ENCODE data around the gene BYSL.
"Not testable (repeated sequence)": the region's sequence is repeated elsewhere in the genome, so short reads cannot be mapped to it uniquely, and the experiment has no call there.

The BYSL gene

GRCh38 chr6:41941280-41942066 is 20.2 kb downstream of the BYSL start, which contains the start of gene CCND3:
Gene CCND3 (minus strand): TSS chr6:41941808. CDS start chr6:41941649, 159 bp downstream.
- DNase-seq (ENCODE audit: low read depth in 3 of 3, low spot score in 1 of 3), result peak; percentile 50 to 86 (median 61)

GRCh38 chr6:41942067-41942851 is 21.0 kb downstream of the BYSL start:
- DNase-seq (ENCODE audit: low read depth in 3 of 3, low spot score in 1 of 3), result no peak

- DNase-seq (ENCODE audit: low read depth in 3 of 3, low spot score in 1 of 3), result not testable (repeated sequence)
Measured at GRCh38 chr6:41942882-41943281, 21.6 kb downstream of the BYSL start.

DNA sequence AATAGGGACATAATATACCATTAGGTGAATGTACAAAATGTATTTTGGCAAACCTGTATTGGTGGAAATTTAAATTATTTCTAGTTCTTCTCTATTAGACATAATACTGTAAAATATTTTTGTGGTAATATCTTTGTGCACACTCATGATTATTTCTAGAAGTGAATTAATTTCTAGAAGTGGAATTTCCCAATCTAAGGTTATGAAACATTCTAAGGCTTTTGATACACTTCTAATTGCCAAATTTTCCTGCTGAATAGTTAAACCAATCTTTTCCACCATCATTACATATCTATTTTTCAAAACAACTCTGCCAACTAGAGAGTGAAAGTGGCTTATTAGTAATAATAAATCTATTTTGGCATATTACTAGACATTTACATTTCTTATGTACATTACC is 22.2 kb downstream of the BYSL start:
- no peak for DNase-seq (ENCODE audit: low read depth in 3 of 3, low spot score in 1 of 3)

GRCh38 chr6:41947581-41948220 is 26.4 kb downstream of the BYSL start:
- DNase-seq (ENCODE audit: low read depth in 3 of 3, low spot score in 1 of 3), result no peak

DNA sequence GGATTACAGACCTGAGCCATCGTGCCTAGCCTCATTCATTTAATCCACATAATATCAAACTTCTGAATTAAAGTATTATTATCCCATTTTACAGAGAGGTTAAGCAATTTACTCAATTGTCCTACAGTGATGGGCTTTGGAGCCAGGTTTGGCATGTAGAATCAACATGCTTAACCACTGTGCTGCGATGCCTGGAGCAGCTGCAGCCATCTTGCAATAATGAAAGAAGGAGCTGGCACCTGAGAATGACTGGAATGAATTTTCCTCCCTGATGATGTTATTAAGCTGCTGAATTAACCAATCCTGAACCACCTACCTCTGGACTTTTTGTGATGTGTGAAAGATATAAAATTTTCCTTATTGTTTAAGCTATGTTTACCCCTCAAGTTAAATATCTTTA is 33.4 kb downstream of the BYSL start:
- DNase-seq (ENCODE audit: low read depth in 3 of 3, low spot score in 1 of 3), result no peak

DNA sequence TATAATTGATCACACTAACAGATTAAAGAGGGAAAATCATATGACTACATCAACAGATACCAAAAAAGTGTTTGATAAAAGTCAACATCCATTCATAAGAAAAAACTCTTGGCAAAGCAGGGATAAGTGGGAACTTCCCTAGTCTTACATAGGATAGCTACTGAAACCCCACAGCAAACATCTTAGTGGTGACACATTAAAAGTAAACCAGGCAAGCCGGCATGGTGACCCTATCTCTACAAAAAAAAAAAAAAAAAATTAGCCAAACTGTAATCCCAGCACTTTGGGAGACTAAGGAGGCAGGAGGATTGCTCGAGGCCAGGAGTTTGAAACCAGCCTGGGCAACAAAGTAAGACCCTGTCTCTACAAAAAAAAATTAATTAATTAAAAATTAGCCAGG is 34.1 kb downstream of the BYSL start:
- no peak for DNase-seq (ENCODE audit: low read depth in 3 of 3, low spot score in 1 of 3)

DNA sequence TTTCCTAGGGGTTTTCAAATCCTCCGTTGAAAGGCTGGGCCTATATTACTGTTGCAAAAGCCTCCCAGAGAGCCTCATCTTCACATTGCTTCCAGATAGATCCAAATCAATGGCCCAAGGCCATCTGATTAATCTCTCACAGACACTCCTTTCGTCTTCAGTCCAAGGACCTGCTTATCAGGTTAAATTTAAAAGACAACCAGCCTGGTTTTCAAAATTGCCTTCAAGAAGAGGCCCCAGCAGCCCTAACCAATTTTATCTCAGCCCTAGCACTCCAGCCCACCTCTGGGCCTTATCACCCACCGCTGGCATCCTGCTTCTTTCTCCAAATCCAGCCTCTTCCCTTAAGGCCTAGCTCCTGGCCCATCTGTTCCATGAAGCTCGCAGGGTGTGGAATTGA is 35.8 kb downstream of the BYSL start:
- DNase-seq (ENCODE audit: low read depth in 3 of 3, low spot score in 1 of 3), result no peak

DNA sequence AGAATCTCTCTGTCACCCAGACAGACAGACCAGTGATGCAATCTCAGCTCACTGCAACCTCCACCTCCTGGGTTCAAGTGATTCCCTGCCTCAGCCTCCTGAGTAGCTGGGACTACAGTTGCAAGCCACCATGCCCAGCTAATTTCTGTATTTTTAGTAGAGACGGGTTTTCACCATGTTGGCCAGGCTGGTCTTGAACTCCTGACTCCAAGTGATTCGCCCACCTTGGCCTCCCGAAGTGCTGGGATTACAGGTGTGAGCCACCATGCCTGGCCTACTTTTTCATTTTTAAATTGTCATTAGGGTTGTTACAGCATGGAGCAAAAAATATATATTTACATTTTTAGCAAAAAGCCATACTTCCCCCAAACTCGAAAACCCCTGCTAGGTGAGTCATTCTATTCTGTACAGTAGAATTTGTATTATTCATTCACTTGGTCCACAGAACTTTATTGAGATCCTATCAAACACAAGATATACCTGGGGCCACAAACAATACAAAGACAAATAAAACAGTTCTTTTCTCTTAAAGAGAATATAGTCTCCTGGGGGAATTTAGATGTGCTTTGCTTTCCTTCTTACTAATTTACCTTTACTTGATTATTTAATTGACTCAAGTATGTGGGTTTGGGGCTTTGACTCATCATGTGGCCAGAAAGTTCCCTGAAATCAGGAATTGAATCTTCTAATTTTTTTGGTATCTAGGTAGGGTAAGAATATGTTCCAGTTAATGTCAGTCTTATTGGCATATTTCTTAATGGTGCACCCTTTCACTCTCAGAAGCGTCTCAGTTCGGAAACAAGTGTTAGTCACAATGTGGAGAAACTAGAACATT is 36.9 kb downstream of the BYSL start:
- DNase-seq (ENCODE audit: low read depth in 3 of 3, low spot score in 1 of 3), result no peak

DNA sequence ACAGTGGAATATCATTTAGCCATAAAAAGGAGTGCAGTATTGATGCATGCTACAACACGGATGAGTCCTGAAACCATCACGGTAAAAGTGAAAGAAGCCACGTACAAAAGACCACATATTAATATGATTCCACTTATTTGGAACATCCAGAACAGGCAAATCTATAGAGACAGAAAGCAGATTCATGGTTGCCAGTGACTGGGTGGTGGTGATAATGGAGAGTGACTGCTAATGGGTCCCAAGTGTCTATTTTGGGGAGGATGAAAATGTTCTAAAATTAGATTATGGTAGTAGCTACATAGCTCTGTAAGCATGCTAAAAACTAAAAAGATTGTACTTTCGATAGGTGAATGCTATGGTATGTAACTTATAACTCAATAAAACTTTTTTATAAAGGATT is 38.7 kb downstream of the BYSL start:
- DNase-seq (ENCODE audit: low read depth in 3 of 3, low spot score in 1 of 3), result no peak

GRCh38 chr6:41963371-41963770 is 42.1 kb downstream of the BYSL start:
- DNase-seq (ENCODE audit: low read depth in 3 of 3, low spot score in 1 of 3), result no peak

GRCh38 chr6:41964201-41964887 is 43.0 kb downstream of the BYSL start:
- no peak for DNase-seq (ENCODE audit: low read depth in 3 of 3, low spot score in 1 of 3)

DNA sequence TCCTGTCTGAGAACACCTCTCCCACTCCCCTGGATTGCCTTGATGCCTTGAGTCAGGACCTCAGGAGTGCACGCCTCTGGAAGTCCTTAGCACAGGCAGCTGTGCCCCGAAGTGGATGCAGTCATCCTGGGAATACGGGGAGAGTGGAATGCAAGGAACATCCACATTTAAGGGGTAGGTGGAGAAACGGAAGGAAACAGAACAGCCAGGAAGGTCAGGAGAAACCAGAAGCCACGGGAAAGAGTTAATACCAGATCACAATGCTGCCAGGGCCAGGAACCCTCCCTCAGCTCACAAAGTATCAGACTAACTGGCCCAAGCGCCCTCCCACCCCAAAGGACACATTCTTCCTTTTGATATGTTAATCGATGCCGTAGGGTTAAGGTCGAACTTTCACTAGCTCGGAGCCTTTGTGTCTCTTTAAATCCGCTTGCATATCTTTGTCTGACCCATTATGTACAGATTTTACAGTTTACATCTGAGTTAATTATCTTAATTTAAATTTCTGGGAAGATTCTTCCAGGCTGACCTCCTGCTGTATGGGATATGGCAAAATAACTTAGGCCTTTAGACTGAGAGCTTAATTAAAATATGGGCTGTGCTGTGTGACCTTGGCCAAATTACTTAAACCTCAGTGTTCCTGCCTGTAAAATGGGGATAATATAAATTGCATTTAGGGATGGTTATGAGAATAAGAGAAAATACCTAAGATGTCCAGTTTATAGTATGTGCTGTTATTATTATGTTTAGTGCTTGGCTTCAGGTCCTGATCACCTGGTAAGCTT is 44.3 kb downstream of the BYSL start:
- no peak for DNase-seq (ENCODE audit: low read depth in 3 of 3, low spot score in 1 of 3)

- no peak for DNase-seq (ENCODE audit: low read depth in 3 of 3, low spot score in 1 of 3)
Measured at GRCh38 chr6:41966214-41966920, 45.1 kb downstream of the BYSL start.

DNA sequence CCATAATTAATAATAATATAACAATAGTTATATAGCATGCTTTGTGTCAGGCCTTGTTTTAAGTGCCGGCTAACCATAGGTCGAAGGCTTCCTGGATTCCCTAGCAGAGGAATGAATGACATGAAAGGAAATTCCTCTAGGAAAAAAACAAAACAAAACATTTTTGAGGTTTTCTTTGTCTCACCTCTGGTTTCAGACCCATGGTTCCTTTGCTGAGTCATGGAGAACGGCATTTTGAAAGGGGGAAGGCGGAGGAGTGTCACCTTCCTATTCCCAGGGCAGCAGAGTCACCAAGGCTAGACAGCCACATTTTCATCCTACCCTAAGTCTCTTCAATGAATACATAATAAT is 45.6 kb downstream of the BYSL start:
- DNase-seq (ENCODE audit: low read depth in 3 of 3, low spot score in 1 of 3), result no peak

GRCh38 chr6:41967312-41968287 is 46.3 kb downstream of the BYSL start:
- no peak for DNase-seq (ENCODE audit: low read depth in 3 of 3, low spot score in 1 of 3)

- no peak for DNase-seq (ENCODE audit: low read depth in 3 of 3, low spot score in 1 of 3)
Measured at GRCh38 chr6:41970436-41970846, 49.1 kb downstream of the BYSL start.

- DNase-seq (ENCODE audit: low read depth in 3 of 3, low spot score in 1 of 3), result no peak
Measured at GRCh38 chr6:41972826-41973225, 51.5 kb downstream of the BYSL start.
